Smooth muscle cell (in vitro differentiated cells): Measurements from ENCODE around the gene NNT. TPM values are rescaled to one million over a fixed set of nuclear protein-coding genes. Genes with fewer than 3 reads are reported as not detected.
"Not testable (repeated sequence)": the region's sequence is repeated elsewhere in the genome, so short reads cannot be mapped to it uniquely, and the experiment has no call there.

Experiments
- DNase-seq: peaks from one replicate; lab custom pipeline; 2025; ENCODE audit not compliant: unreplicated experiment; lab: John Stamatoyannopoulos, UW
- H2AFZ ChIP-seq: fragments of 200-600 bp; sonication (generic); 2 replicates; pipeline ENCODE4 v1.6.0; 2016; ENCODE audit warnings: antibody characterized with exemption, low read depth, mild to moderate bottlenecking
- H3F3A ChIP-seq: fragments of 200-600 bp; sonication (generic); 2 replicates; pipeline ENCODE4 v1.6.0; 2017; ENCODE audit warnings: antibody characterized with exemption, low read depth
- H3K27ac ChIP-seq: fragments of 200-600 bp; sonication (generic); 2 replicates; pipeline ENCODE4 v1.5.1; 2016; ENCODE audit warnings: low read depth, mild to moderate bottlenecking
- H3K27me3 ChIP-seq: fragments of 200-600 bp; sonication (generic); 2 replicates; pipeline ENCODE4 v1.6.1; 2016; ENCODE audit warnings: low read depth, mild to moderate bottlenecking
- H3K36me3 ChIP-seq: fragments of 200-600 bp; sonication (generic); 2 replicates; pipeline ENCODE4 v1.5.1; 2016; ENCODE audit warnings: low read depth
- H3K4me1 ChIP-seq: fragments of 200-600 bp; sonication (generic); 2 replicates; pipeline ENCODE4 v1.5.1; 2016; ENCODE audit warnings: low read depth
- H3K4me2 ChIP-seq: fragments of 200-600 bp; sonication (generic); 2 replicates; pipeline ENCODE4 v1.6.0; 2016; ENCODE audit warnings: mild to moderate bottlenecking
- H3K4me3 ChIP-seq: fragments of 200-600 bp; sonication (generic); 2 replicates; pipeline ENCODE4 v1.5.1; 2016; ENCODE audit warnings: mild to moderate bottlenecking
- H3K79me2 ChIP-seq: fragments of 200-600 bp; sonication (generic); 2 replicates; pipeline ENCODE4 v1.6.0; 2016; ENCODE audit warnings: low read depth, mild to moderate bottlenecking
- H3K9ac ChIP-seq: fragments of 200-600 bp; sonication (generic); 2 replicates; pipeline ENCODE4 v1.6.0; 2016; ENCODE audit warnings: low read depth
- H3K9me3 ChIP-seq: fragments of 200-600 bp; sonication (generic); replicated peaks from 2 replicates; pipeline ENCODE4 v1.5.1; 2016; ENCODE audit warnings: low read depth
- H4K20me1 ChIP-seq: fragments of 200-600 bp; sonication (generic); 2 replicates; pipeline ENCODE4 v1.6.0; 2016; ENCODE audit warnings: low read depth
- CTCF ChIP-seq: fragments of 200-600 bp; sonication (generic); IDR thresholded peaks from 2 replicates; pipeline ENCODE4 v1.5.1; 2017; ENCODE audit warnings: borderline replicate concordance, mild to moderate bottlenecking, antibody characterized with exemption; ENCODE audit not compliant: insufficient read depth, poor library complexity, severe bottlenecking
- WGBS: methylation state at CpG from one replicate; pipeline ENCODE4 v1.1.7; 2016; ENCODE audit warnings: low lambda C conversion rate; 5-methylcytosine and 5-hydroxymethylcytosine counted together
- polyA plus RNA-seq: library from polyadenylated mRNA; unstranded; fragments of >200 nt; fragmentation: Nextera tagmentation; extraction: Ambion mirVana; gene quantifications from 2 replicates; pipeline ENCODE4 v1.2.1, GENCODE V29; 2016
- total RNA-seq: library from RNA; depleted of rRNA; stranded (reverse); fragments of >200 nt; gene quantifications from 2 replicates; pipeline ENCODE4 v1.2.3, GENCODE V29; 2014

Gene NNT
- total and polyA plus RNA-seq, 2 experiments from 2014 or later, result 26.8 to 49.8 TPM

DNA sequence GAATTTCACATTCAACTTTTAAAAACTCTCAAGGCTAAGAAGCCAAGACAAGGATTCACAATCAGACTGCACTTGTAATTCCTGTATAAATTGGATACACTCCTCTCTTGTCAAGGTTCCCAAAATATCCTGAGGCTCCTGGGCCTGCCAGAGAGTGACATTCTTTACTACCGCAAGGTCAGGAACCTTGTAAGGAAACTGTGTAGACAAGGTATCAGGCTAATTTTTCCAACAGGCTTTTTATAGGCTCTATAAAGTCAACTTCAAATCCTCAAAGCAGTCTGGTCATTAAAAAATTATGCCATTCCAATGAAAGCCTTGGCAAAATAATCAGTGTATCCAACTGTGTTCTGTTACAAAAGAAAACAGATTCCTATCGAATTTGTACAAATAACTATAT is 30.6 kb upstream of the NNT start:
- DNase-seq, result no peak
- Histone ChIP-seq H3K4me1 (no peaks in the 10 kb centered on the region), H3K79me2 (no peaks in the 10 kb centered on the region), H3F3A (no peaks in the 10 kb centered on the region), H3K27me3 (no peaks in the 10 kb centered on the region), H3K9ac (no peak overlapping the region), H3K27ac (no peak overlapping the region), H3K36me3 (no peaks in the 10 kb centered on the region), H3K9me3 (no peaks in the 10 kb centered on the region), H4K20me1 (no peaks in the 10 kb centered on the region), H3K4me2 (no peak overlapping the region), H3K4me3 (no peak overlapping the region), H2AFZ (no peak overlapping the region)
- no peak for TF ChIP-seq CTCF
- WGBS, result 74% methylated on average over 2 of the region's 2 CpGs

DNA sequence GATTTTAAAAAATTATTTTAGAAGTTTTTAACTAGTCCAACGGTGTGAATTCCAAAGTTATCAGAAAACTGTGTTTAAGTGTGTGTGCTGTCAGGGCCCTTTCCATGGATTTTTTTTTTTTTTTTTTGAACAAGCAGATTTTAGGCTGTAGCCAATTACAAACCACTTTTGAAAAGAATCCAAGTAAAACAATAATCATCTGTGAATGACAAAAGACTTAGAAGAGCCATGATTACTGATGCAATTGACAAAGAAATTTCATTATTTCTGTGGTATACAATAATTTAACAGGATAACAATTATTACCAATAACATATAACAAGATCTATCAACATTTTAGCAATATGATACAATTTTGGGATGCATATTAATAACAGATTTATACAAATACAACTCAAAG is 29.9 kb upstream of the NNT start:
- Histone ChIP-seq H3F3A (no peaks in the 10 kb centered on the region), H3K4me1 (no peaks in the 10 kb centered on the region), H3K9me3 (no peaks in the 10 kb centered on the region), H3K9ac (no peak overlapping the region), H3K4me3 (no peak overlapping the region), H3K27ac (no peak overlapping the region), H4K20me1 (no peaks in the 10 kb centered on the region), H3K27me3 (no peaks in the 10 kb centered on the region), H3K36me3 (no peaks in the 10 kb centered on the region), H3K79me2 (no peaks in the 10 kb centered on the region), H2AFZ (no peak overlapping the region), H3K4me2 (no peak overlapping the region)
- WGBS, result 86% methylated on average over 1 of the region's 1 CpG
- no peak for TF ChIP-seq CTCF
- DNase-seq, result no peak

GRCh38 chr5:43580402-43581210 is 22.4 kb upstream of the NNT start:
- not testable (repeated sequence) for H3K9me3 ChIP-seq, H3K27ac ChIP-seq, H3K4me1 ChIP-seq, H3K79me2 ChIP-seq, H2AFZ ChIP-seq, H3K4me2 ChIP-seq, H3K36me3 ChIP-seq, H3K4me3 ChIP-seq, DNase-seq, H3F3A ChIP-seq, H3K9ac ChIP-seq, H4K20me1 ChIP-seq, H3K27me3 ChIP-seq
- WGBS, result 89% methylated on average over 10 of the region's 10 CpGs

DNA sequence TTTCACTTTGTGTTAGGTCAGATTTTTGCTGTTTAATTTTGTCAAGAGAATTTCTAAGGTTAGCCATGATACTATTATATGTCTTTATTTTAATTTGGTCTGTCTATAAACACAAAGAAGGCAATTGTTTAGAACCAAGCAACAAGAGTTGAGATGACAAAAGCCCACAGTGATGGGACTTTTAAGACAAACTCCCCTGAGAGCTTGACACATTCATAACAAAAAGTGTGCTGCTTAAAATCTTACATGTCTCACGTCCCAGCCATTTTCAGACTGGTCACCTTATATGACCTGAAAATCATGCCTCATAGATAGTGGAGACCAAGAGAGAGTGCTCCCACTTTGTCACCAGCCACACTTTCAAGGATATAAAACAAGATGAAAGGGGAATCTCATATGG is 21.6 kb upstream of the NNT start:
- Histone ChIP-seq H3K9me3 (no peaks in the 10 kb centered on the region), H3K4me3 (no peak overlapping the region), H3K36me3 (no peaks in the 10 kb centered on the region), H3K4me1 (no peaks in the 10 kb centered on the region), H3K9ac (no peak overlapping the region), H3K27ac (no peak overlapping the region), H3K27me3 (no peaks in the 10 kb centered on the region), H4K20me1 (no peaks in the 10 kb centered on the region), H2AFZ (no peak overlapping the region), H3F3A (no peaks in the 10 kb centered on the region), H3K4me2 (no peak overlapping the region), H3K79me2 (no peaks in the 10 kb centered on the region)
- no peak for DNase-seq
- WGBS, result 96% methylated on average over 1 of the region's 1 CpG
- TF ChIP-seq CTCF, result no peak
